Glomerular endothelial cell (primary cell): ENCODE measurements around the gene ATRNL1. TPM values are rescaled to one million over a fixed set of nuclear protein-coding genes. Genes with fewer than 3 reads are reported as not detected.
"Not testable (repeated sequence)": the region's sequence is repeated elsewhere in the genome, so short reads cannot be mapped to it uniquely, and the experiment has no call there.

Experiments used
- DNase-seq: peaks from one replicate; pipeline ENCODE4 v3.0.0-alpha.2; 2011; ENCODE audit warnings: low read depth, low spot score; ENCODE audit errors: extremely low read depth
- total RNA-seq: library from RNA; depleted of rRNA; stranded (reverse); fragments of >200 nt; gene quantifications from 2 replicates; pipeline ENCODE4 v1.2.3, GENCODE V29; 2015

ATRNL1 gene
- total RNA-seq, 1 donor from 2014 or later: 5.3 TPM

DNA sequence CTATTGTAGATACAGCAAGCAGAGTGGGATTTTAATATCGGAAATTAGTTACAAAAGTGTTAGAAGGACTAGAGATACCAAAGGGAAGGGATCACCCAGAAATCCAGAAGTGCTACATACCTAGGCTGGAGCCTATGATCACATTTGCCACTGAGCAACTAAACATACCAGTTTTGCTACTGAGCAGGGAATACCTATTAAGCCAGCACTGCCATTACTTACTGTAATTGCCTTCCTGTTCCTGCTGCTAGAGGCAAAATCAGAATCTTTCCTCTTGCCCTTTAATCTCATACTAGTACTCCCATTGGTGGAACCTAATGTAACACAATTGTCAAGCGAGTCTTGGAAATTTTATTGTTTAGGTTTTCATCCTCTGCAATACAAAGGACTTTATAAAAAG lies 121.7 kb downstream of the ATRNL1 start:
- no peak for DNase-seq

GRCh38 chr10:115219203-115219602 lies 126.0 kb downstream of the ATRNL1 start:
- DNase-seq: no peak

DNA sequence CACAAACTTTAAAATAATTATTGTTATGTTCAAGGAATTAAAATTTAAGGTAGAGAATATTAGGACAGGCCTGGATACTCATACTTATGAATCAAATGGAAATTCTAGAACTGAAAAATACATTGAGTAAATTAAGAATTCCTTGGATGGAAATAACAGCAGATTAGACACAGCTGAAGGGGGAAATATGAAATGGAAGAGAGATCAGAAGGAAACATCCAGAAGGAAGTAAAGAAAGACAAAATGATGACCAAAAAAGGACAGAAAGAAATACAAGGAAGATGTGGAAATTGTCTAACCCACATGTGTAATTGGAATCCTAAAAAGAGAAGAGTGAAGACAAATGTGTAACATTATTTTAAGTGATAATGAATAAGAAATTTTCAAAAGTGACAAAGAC lies 128.9 kb downstream of the ATRNL1 start:
- DNase-seq: no peak

GRCh38 chr10:115239761-115240160 lies 146.6 kb downstream of the ATRNL1 start:
- no peak for DNase-seq

DNA sequence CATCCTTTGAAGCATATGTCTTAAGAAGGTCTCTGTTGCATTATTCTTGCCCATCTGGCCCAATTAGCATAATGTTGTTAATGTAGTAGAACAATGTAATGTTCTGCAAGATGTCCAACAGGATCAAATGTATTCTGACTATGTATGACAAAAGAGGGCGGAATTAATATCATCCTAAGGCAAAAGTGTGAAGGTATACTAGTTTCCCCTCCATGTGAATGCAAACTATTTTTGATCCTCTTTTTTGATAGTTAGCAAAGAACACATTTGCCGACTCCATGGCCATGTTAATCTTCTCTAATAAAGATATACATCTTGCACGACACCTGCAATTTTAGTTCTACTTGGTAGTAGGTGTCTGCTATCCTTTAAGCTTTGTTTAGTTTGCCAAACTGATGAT lies 157.6 kb downstream of the ATRNL1 start:
- no peak for DNase-seq

GRCh38 chr10:115253765-115254164 lies 160.6 kb downstream of the ATRNL1 start:
- not testable (repeated sequence) for DNase-seq

GRCh38 chr10:115272482-115272881 lies 179.3 kb downstream of the ATRNL1 start:
- no peak for DNase-seq

- no peak for DNase-seq
These were observed 185.1 kb downstream of the ATRNL1 start for GRCh38 chr10:115278294-115278693.

DNA sequence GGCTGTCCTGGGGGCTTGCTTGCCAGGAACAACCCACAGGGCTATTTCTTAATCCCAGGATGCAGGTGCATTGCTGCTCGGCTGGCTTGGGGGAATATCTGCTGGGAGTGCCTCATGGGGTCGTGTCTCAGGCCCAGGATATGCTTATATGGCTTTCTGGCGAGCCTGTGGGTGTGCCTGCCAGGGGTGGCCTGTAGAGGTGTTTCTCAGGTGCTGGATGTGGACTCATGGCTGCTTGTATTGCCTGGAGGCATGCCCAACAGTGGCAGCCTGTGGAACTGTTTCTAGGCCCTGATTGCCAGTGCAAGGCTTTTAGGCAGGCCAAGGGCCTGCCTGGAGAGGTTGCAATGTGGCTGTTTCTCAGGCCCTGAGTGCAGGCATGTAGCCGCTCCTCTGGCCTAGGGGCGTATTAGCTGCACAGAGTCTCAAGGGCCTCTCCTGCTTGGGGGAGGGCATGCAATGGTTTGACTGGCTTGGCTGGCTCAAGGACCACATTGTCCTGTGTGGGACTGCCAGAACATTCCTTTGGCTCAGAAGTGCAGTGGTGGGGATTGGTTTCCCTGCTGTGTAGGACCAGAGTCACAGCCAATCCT lies 202.1 kb downstream of the ATRNL1 start:
- DNase-seq: no peak

- DNase-seq: no peak
These were observed 206.9 kb downstream of the ATRNL1 start for GRCh38 chr10:115300080-115300479.

DNA sequence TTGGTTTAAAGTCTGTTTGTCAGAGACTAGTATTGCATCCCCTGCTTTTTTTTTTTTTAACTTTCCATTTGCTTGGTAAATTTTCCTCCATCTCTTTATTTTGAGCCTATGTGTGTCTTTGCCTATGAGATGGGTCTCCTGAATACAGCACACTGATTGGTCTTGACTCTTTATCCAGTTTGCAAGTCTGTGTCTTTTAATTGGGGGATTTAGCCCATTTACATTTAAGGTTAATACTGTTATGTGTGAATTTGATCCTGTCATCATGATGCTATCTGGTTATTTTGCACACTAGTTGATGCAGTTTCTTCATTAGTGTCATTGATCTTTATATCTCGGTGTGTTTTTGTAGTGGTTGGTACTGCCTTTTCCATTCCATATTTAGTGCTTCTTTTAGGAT lies 226.5 kb downstream of the ATRNL1 start:
- DNase-seq: not testable (repeated sequence)

- DNase-seq: no peak
These were observed 228.2 kb downstream of the ATRNL1 start for GRCh38 chr10:115321360-115321759.

DNA sequence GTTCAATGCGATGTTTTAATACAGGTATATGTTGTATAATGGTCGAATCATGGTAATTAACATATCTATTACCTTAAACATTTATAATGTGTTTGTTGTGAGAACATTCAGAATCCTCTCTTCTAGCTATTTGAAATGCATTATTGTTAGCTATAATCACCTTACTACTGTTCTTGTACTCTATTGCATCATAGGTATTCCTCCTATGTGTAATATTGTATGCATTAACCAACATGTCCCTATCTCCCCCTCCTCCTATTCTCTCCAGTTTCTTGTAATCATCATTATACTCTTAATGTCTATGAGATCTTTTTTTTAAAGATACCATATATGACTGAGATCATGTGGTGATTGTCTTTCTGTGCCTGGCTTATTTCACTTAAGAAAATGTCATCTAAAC lies 235.2 kb downstream of the ATRNL1 start:
- no peak for DNase-seq

DNA sequence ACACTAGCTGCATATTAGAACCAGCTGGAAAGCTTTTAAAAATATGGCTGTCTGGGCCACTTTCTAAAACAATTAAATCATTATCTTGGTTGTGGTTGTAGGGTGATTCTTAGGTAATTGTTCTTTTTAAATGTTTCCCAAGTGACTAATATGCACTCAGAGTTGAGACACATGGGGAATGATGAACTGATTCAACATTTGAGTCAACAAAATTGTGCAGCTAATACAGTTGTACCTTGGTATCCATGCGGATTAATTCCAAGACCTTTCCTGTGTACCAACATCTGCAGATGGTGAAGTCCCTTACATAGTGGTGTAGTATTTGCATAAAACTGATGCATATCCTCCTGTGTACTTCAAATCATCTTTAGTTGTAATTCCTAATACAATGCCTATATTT lies 242.2 kb downstream of the ATRNL1 start:
- no peak for DNase-seq

- peak; percentile 31 for DNase-seq
These were observed 262.1 kb downstream of the ATRNL1 start for GRCh38 chr10:115355162-115355760.

GRCh38 chr10:115367920-115368319 lies 274.8 kb downstream of the ATRNL1 start:
- DNase-seq: not testable (repeated sequence)

DNA sequence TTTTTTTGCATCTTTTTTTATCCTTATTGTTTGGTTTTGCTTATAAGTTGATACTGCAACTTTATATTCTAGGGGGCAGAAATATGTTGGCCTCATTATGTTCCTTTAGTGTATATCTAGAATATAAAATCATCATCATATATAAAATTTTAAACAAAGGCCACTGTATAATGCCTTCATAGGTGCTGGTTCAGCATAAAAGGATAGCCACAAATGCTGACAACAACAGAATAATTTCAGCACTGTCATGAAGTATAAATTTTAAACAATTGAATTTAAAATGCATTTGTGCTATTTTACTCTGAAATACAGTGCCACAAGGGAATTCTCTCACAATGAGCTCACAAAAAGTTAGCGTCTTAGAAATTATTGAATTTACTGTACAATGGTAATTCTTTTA lies 285.9 kb downstream of the ATRNL1 start:
- no peak for DNase-seq

DNA sequence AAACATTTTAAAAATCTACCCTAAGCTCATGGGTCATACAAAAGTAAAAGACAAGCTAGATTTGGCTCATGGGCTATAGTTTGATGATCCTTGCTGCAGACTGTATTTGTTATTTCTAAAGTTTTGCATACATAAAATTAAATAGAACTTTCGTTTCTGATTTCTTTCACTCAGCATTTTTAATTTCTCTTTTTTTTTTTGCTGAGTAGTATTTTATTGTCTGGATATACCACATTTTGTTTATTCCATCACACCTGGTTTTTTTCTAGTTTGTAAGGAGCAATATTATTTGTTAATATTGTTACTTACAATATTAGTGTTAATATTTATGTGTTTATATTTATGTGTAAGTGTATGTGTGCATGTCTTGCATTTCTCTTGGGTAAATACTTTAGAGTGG lies 291.5 kb downstream of the ATRNL1 start:
- DNase-seq: no peak

GRCh38 chr10:115390607-115391006 lies 297.4 kb downstream of the ATRNL1 start:
- no peak for DNase-seq

DNA sequence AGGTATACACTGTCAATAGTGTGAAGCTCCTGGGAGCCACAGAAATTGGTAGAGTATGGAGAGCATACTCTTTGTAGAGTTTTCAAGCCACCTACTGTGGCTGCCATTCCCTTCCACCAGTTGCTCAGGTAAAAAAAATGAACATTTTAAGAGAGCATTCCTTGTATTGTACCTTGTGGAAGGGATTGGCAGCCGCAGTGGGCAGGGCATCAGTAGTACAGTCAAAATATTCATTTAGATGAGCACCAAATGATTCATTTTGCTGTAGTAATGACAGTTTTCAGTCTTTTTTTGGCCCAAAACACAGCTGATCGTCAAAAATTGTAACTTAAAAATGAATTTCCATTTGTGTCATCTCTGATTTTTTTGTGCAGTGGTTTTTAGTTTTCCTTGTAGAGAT lies 304.9 kb downstream of the ATRNL1 start:
- no peak for DNase-seq

- DNase-seq: no peak
These were observed 309.5 kb downstream of the ATRNL1 start for GRCh38 chr10:115402699-115403098.

DNA sequence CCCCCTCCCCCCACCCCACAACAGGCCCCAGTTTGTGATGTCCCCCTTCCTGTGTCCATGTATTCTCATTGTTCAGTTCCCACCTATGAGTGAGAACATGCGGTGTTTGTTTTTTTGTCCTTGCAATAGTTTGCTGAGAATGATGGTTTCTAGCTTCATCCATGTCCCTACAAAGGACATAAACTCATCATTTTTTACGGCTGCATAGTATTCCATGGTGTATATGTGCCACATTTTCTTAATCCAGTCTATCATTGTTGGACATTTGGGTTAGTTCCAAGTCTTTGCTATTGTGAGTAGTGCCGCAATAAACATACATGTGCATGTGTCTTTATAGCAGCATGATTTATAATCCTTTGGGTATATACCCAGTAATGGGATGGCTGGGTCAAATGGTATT lies 312.7 kb downstream of the ATRNL1 start:
- DNase-seq: not testable (repeated sequence)

GRCh38 chr10:115409347-115409746 lies 316.2 kb downstream of the ATRNL1 start:
- no peak for DNase-seq
